RWPE1 (cell line): ENCODE results near the gene DCDC2.

Experiments
- CTCF ChIA-PET: fragments of 350-600 bp; sonication (Branson Sonifier 250); formaldehyde crosslinking; extraction: SDS; loops from one replicate; lab custom pipeline; 2021; lab: Yijun Ruan, JAX
- POLR2A ChIA-PET: fragments of 400-600 bp; formaldehyde crosslinking; extraction: SDS; loops from one replicate; lab custom pipeline; 2020; ENCODE audit warnings: antibody characterized with exemption; ENCODE audit not compliant: low non-redundant PET; lab: Yijun Ruan, JAX
- DNase-seq: peaks from one replicate; pipeline ENCODE4 v3.0.0; 2012; ENCODE audit warnings: low spot score
- H3K27ac ChIP-seq: fragments of 450-650 bp; 2 replicates; pipeline ENCODE4 v1.5.1; 2017
- CTCF ChIP-seq: fragments of 450-650 bp; conservative IDR thresholded peaks from 2 replicates; pipeline ENCODE4 v1.5.1; 2017; ENCODE audit warnings: low read depth, mild to moderate bottlenecking

DCDC2 gene

GRCh38 chr6:24194978-24195700, 162.7 kb downstream of the DCDC2 start:
- H3K27ac ChIP-seq = no peak overlapping the region
- POLR2A ChIA-PET = no interaction called here

GRCh38 chr6:24193364-24193763, 164.5 kb downstream of the DCDC2 start:
- no peak for DNase-seq
- ChIA-PET POLR2A (no interaction called here), CTCF (no interaction called here)
- no peak for TF ChIP-seq CTCF
- no peak overlapping the region for H3K27ac ChIP-seq

More at GRCh38 chr6:24194978-24195700, 162.7 kb downstream of the DCDC2 start:
- DNase-seq = no peak
- no peak for TF ChIP-seq CTCF
- CTCF ChIA-PET = interaction anchor here (0.6 to 1.2 kb wide), 3 partner anchors 10 to 1607 kb away, joined by 3 to 5 read pairs (median 4); no protein-coding TSS in a partner anchor

- POLR2A ChIA-PET = no interaction called here
- no peak overlapping the region for H3K27ac ChIP-seq
- CTCF ChIA-PET = interaction anchor here (1.0 kb wide), 1 partner anchor 13 kb away, joined by 3 read pairs; no protein-coding TSS in a partner anchor
- no peak for DNase-seq
- no peak for TF ChIP-seq CTCF
These were observed 166.5 kb downstream of the DCDC2 start for GRCh38 chr6:24191346-24191745.

- TF ChIP-seq CTCF = no peak
- ChIA-PET CTCF (interaction anchor here (0.6 to 1.0 kb wide), 2 partner anchors 16 to 1965 kb away, joined by 3 read pairs; no protein-coding TSS in a partner anchor), POLR2A (no interaction called here)
- H3K27ac ChIP-seq = no peak overlapping the region
- DNase-seq = no peak
These were observed 169.2 kb downstream of the DCDC2 start for GRCh38 chr6:24188578-24189080.

- DNase-seq = no peak
- TF ChIP-seq CTCF = no peak
- POLR2A ChIA-PET = no interaction called here
- CTCF ChIA-PET = interaction anchor here (0.6 to 1.0 kb wide), 2 partner anchors 17 to 1965 kb away, joined by 3 read pairs; no protein-coding TSS in a partner anchor
- H3K27ac ChIP-seq = no peak overlapping the region
These were observed 169.8 kb downstream of the DCDC2 start for GRCh38 chr6:24187965-24188577.

GRCh38 chr6:24186349-24186748, 171.5 kb downstream of the DCDC2 start:
- TF ChIP-seq CTCF = no peak
- ChIA-PET POLR2A (no interaction called here), CTCF (no interaction called here)
- DNase-seq = no peak
- no peak overlapping the region for H3K27ac ChIP-seq
